IMR-90 (cell line): ENCODE results near the gene DYSF.

ENCODE experiments used
- BHLHE40 ChIP-seq: fragments of 150-350 bp; IDR thresholded peaks from 2 replicates; pipeline ENCODE4 v1.6.1; 2016; ENCODE audit warnings: mild to moderate bottlenecking, low read depth, low read length
- CEBPB ChIP-seq: IDR thresholded peaks from 2 replicates; pipeline ENCODE4 v1.6.1; 2012; ENCODE audit warnings: low read depth, low read length, improper control_type of control experiment
- CHD1 ChIP-seq: IDR thresholded peaks from 2 replicates; pipeline ENCODE4 v1.6.1; 2012; ENCODE audit warnings: low read depth, low read length, improper control_type of control experiment
- MXI1 ChIP-seq: IDR thresholded peaks from 2 replicates; pipeline ENCODE4 v1.6.1; 2012; ENCODE audit warnings: low read depth, mild to moderate bottlenecking, low read length, moderate library complexity, borderline replicate concordance
- NFE2L2 ChIP-seq: fragments of 150-350 bp; IDR thresholded peaks from 2 replicates; pipeline ENCODE4 v1.6.1; 2016; ENCODE audit warnings: low read depth, mild to moderate bottlenecking, low read length
- POLR2A ChIP-seq: IDR thresholded peaks from 2 replicates; pipeline ENCODE4 v1.6.1; 2012; ENCODE audit warnings: mild to moderate bottlenecking, low read depth, low read length
- RAD21 ChIP-seq: IDR thresholded peaks from 2 replicates; pipeline ENCODE4 v1.6.1; 2012; ENCODE audit warnings: low read length, improper control_type of control experiment
- RCOR1 ChIP-seq: IDR thresholded peaks from 2 replicates; pipeline ENCODE4 v1.6.1; 2012; ENCODE audit warnings: mild to moderate bottlenecking, low read length, improper control_type of control experiment; ENCODE audit not compliant: insufficient replicate concordance
- RFX5 ChIP-seq: IDR thresholded peaks from 2 replicates; pipeline ENCODE4 v1.8.0; 2012; ENCODE audit warnings: low read depth, mild to moderate bottlenecking, low read length, moderate library complexity
- SMC3 ChIP-seq: fragments of 150-350 bp; IDR thresholded peaks from 2 replicates; pipeline ENCODE4 v1.6.1; 2016; ENCODE audit warnings: low read depth, mild to moderate bottlenecking, antibody characterized with exemption, low read length, moderate library complexity
- TF ChIP-seq, protein P1 (sequence below): conservative IDR thresholded peaks from 2 replicates; pipeline ENCODE4 v1.5.1; 2012; ENCODE audit warnings: mild to moderate bottlenecking, low read depth, low read length, improper control_type of control experiment

DNA sequence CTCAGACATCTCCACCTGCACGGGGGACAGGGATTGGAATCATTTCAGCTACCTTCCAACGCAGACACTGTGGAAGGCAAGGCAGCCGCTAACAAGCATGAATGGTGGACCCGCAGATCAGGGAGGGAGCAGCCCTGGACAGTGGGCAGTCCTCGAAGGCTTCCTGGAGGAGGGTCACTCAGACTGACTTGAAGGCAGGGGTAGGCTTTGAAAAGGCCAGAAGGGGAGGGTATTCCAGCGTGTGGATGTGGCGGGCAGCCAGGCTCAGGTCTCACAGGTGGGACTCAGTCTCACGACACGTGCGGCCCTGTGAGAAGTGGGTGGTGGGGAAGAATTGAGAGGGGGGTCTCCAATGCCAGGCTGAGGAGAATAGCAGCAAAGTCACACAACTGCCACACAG, 29.9 kb downstream of the DYSF start:
- TF ChIP-seq, protein P1, sequence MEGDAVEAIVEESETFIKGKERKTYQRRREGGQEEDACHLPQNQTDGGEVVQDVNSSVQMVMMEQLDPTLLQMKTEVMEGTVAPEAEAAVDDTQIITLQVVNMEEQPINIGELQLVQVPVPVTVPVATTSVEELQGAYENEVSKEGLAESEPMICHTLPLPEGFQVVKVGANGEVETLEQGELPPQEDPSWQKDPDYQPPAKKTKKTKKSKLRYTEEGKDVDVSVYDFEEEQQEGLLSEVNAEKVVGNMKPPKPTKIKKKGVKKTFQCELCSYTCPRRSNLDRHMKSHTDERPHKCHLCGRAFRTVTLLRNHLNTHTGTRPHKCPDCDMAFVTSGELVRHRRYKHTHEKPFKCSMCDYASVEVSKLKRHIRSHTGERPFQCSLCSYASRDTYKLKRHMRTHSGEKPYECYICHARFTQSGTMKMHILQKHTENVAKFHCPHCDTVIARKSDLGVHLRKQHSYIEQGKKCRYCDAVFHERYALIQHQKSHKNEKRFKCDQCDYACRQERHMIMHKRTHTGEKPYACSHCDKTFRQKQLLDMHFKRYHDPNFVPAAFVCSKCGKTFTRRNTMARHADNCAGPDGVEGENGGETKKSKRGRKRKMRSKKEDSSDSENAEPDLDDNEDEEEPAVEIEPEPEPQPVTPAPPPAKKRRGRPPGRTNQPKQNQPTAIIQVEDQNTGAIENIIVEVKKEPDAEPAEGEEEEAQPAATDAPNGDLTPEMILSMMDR = no peak
- TF ChIP-seq POLR2A (no peak), MXI1 (no peak), CEBPB (no peak), RAD21 (no peak), SMC3 (no peak), BHLHE40 (no peak), RFX5 (no peak), RCOR1 (no peak), CHD1 (no peak), NFE2L2 (no peak)
